Stimulated activated CD4-positive, alpha-beta T cell treated with anti-CD3 and anti-CD28 coated beads, Interleukin-15, amount 100 ng/mL, for 1 hour (primary cell): Measurements from ENCODE around the gene WIPF2.

Source experiments
- DNase-seq, 2 donors: peaks; one replicate each; pipeline ENCODE4 v3.0.0-alpha.2; 2020; ENCODE audit warnings: low read depth in 1 of 2, low spot score in 1 of 2

Gene WIPF2, protein sequence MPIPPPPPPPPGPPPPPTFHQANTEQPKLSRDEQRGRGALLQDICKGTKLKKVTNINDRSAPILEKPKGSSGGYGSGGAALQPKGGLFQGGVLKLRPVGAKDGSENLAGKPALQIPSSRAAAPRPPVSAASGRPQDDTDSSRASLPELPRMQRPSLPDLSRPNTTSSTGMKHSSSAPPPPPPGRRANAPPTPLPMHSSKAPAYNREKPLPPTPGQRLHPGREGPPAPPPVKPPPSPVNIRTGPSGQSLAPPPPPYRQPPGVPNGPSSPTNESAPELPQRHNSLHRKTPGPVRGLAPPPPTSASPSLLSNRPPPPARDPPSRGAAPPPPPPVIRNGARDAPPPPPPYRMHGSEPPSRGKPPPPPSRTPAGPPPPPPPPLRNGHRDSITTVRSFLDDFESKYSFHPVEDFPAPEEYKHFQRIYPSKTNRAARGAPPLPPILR

DNA sequence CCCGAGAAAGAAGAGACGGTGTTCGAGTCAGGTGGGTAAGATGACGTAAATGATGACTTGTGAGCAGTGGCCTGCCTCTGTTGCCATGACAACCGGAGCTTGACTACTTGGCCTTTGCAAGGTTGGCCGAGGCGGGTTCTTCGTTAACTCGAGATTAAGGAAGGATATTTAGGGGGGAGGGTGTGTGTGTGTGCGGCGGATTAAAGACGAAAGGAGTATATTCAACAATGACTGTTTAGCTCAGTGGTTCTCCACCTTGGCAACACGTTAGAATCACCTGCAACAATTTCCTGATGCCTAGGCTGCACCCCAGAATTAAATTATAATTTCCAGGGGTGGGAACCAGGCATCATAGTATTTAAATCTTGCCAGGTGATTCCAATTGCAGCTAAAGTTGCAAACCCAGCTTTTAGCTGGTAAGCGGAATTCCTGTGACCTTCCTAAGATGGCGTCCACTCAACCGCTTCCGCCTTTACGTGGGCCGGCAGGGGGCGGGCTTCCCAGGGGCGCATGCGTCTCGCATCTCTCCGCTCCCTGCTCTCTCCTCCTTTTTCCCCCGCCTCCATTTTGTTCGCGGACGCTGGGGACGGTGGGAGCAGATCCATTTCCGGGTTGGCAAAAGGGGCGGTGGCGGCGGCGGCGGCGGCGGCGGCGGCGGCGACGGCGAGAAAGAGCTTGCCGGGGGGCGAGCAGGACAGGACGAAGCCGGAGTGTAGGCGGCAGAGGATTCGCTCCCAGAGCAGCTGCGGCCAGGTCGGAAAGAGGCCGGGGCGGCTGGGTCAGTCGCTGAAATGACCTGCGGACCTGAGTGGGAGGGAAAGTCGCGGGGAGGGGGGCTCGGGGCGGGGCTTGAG lies at the start of gene WIPF2:
Gene WIPF2, plus strand, starts transcription at position 565 of the 854 bp plus-strand sequence. CDS start 37,156 bp downstream, outside the sequence.
- peak; percentile 90 to 94 for DNase-seq

DNA sequence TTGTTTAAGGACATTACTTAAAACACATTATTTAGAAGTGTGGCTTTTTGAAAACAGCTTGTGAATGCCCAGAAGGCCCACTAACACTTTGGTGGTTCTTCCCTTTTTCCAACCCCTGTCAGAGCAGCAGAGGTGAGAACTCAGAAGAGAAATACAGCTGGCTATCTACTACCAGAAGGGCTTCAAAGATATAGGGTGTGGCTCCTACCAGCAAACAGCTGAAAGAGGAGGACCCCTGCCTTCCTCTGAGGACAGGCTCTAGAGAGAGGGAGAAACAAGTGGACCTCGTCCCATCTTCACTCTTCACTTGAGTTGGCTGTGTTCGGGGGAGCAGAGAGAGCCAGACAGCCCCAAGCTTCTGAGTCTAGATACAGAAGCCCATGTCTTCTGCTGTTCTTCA lies 48.8 kb upstream of the WIPF2 start:
- DNase-seq: no peak

DNA sequence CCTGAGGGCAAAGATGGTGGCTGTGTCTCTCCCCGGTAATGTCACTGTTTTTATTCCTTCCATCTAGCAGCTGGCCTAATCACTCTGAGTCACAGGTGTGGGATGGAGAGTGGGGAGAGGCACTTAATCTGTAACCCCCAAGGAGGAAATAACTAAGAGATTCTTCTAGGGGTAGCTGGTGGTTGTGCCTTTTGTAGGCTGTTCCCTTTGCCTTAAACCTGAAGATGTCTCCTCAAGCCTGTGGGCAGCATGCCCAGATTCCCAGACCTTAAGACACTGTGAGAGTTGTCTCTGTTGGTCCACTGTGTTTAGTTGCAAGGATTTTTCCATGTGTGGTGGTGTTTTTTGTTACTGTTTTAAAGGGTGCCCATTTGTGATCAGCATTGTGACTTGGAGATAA lies 47.4 kb upstream of the WIPF2 start:
- DNase-seq: no peak

DNA sequence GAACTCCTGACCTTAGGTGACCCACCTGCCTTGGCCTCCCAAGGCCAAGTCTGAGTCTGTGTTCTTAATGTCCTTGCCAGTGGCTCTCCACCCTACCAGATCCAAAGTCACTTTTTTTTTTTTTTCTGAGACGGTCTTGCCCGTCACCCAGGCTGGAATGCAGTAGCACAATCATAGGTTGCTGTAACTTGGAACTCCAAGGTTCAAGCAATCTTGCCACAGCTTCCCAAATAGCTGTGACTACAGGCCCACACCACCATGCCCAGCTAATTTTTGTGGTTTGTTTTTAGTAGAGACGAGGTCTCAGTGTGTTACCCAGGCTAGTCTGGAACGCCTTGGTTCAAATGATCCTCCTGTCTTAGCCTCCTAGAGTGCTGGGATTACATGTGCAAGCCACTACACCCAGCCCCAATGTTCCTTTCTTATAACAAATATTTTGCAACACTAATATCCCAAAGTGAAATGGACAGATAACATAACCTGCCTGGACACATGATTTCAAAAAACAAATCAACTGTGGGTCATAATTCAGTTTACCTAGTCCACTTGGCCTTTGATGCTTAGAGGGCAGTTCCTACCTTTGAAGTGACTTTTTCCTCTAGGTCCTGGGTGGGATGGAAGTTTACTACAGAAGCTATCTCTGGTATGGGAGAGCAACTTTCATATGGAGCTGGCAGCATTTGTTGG lies 45.9 kb upstream of the WIPF2 start:
- no peak for DNase-seq

DNA sequence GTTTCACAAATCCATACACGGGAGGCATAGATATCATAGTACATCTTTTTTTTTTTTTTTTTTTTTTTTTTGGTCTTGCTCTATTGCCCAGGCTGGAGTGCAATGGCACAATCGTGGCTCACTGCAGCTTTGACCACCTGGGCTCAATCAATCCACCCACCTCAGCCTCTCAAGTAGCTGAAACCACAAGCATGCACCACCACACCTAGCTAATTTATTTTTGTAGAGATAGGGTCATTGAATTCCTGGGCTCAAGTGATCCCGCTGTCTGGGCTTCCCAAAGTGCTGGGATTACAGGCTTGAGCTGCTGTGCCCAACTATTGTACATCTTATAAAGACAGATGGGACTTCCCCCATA lies 45.3 kb upstream of the WIPF2 start:
- no peak for DNase-seq

DNA sequence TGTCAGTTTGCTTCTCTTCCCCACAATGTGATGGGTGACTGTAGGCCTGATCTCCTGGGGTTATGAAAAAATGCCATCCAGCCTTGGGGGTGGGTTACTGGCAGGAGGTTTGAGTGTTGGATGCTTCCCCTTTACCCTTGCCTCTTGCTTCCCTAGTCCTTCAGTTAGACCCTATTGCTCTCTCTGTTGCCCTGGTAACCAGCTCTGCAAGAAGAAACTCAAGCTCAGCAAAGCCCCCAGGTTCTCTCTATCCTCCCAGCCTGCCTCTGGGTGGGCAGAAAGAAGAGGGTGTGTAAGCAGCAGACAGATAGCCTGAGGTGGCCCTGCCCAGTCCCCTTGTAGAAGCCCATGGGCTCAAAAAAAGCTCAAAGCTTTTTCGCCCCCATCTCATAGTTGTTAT lies 44.6 kb upstream of the WIPF2 start:
- no peak for DNase-seq

DNA sequence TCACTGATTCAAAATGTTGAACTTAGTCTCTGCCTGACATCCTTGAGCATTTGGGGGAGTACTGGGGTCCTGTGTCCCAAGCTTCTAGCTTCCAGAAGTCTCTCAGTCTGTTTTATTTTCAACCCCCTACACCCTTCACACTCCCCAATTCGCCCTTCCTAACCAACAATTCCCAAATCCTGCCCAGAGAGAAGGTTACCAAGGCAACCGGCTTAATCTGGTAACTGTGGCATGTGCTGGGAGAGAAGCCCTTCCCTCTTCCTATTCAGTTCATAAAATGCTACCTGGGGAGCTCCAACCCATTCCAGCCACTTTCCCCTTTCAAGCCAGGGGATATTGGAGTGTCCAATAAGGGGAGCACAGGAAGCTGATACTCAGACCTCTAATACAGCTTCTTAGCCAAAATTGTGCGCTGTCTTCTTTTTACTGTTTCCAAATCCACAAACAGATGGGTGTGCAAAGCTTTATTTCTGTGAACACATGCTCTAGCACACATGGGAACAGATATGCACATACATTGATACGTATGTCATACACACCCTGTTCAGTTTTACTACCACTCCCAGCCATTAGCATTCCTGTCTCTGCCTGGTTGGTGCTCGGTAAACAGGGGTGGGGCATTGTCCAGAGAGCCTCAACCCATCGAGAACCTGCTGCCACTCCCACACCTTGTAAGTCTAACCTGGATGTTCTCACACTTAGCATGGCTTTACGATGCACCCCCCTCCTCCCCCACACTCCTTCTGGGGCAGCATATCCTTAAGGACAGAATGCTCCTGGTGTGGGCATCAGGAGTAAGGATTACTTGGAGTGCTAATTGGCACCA lies 43.0 kb upstream of the WIPF2 start:
- DNase-seq: no peak

DNA sequence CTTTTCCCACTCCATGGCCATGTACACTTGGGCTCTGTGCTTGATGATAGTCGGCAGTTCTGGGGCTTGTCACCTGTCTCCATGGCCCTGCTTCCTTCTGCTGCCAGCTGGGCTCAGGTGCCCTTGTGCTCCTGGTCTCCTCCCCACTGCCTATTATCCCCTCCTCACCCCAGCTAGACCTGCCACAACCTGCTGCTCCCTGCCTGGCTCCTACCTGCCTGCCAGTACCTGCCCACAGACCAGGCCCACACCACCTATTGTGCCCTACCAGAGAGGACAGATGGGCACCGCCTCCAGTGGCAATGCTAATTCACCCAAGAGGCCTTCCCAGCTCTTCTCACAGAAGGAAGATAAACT lies 42.4 kb upstream of the WIPF2 start:
- no peak for DNase-seq

DNA sequence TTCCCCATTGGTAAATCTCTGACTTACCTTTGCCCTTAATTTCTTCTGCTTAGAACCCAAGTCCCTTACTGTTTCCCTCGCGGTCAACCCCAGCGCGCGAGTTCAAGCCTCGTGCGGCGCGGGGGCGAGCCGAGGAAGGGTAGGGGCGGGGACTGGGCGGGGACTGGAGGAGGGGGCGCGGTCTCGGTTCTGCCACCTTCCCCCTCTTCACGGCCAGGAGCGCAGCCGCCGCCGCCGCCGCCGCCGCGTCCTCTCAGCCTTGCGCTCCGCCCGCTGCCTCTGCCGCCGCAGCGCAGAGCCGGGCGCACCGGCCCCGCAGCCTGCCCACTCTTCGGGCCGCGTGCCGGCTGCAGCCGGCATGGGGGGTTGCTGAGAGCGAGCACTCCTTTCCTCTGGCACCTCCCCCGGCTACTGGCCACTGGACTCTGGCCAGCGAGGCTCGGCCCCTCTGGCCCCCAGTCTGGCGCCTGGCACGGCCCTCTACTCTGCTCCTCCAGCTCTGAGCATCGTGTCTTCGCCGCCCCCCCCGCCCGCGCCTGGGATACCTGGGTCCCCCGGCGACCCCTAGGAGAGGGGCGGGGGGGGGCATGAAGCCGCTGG lies 41.7 kb upstream of the WIPF2 start, which contains the start of gene RAPGEFL1:
Gene RAPGEFL1, plus strand, starts transcription at position 196 of the 600 bp plus-strand sequence. Its CDS starts 392 bp downstream, at position 588.
- peak; percentile 67 to 87 for DNase-seq

DNA sequence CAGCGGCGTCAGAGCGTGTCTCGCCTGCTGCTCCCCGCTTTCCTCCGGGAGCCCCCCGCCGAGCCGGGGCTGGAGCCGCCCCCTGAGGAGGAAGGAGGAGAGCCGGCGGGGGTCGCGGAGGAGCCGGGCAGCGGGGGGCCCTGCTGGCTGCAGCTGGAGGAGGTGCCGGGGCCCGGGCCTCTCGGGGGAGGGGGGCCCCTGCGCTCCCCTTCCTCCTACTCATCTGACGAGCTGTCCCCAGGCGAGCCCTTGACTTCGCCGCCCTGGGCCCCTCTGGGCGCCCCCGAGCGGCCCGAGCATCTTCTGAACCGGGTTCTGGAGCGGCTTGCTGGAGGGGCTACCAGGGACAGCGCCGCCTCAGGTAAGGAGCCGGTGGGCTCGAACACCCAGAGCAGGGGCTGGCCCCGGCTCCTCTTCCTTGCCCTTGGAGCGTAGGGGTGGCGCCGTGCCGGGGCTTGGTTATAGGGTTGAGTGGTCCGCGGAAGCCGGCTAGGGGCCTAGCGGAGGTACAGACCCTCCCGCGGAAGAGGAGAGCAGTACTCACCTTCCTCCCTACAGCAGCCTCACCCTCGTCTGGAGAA lies 41.0 kb upstream of the WIPF2 start:
- DNase-seq: no peak

DNA sequence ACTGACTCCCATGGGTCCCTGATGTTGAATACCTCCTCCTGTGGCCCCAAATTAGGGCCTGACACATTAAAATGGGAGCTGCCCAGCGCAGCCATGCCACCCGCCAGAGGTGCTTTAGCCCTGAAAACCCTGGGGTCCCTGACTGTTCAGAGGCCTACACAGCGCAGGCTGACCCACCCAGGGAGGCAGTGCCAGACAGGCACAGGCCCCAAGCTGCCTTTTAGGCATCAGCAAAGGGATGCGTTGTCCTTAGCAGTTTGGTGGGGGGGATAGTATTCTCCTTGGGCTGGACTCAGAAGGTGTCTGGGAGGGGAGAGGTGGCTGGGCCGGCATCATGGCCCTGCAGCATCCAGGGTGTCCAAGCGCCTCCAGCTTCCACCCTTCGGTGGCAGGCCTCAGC lies 40.4 kb upstream of the WIPF2 start:
- no peak for DNase-seq

DNA sequence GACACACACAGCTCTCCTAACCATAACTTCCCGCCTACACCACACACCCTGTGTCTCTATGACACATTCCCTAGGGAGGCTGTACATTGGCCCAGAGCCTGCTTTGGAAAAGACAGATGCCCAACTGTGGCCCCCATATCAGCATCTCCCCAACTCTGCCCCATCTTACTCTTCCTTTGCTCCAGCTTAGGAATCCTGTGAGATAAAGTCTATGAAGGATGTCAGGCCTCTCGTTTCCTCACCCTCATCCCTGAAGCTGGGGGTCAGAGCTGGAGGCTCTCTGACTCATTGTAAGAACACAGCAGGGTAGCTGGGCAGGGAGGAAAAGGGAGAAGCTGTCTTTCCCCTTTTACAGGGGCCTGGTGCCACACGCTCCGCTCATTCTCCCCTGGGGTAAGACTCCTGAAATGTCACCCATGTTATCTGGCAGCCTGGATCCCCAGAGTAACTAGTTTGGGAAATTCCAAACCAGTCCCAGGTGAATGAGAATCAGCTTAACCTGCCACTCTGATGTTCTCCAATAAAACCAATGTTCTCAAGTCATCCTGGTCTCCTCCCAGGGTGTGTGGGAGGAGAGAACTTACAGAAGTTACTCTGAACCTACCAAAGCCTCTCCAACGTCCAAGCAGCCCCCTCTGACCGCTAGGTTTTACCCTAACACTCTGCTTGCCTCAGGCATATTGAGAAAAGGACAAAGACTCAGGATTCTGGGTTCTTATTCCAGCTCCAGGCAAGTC lies 39.0 kb upstream of the WIPF2 start:
- DNase-seq: no peak

DNA sequence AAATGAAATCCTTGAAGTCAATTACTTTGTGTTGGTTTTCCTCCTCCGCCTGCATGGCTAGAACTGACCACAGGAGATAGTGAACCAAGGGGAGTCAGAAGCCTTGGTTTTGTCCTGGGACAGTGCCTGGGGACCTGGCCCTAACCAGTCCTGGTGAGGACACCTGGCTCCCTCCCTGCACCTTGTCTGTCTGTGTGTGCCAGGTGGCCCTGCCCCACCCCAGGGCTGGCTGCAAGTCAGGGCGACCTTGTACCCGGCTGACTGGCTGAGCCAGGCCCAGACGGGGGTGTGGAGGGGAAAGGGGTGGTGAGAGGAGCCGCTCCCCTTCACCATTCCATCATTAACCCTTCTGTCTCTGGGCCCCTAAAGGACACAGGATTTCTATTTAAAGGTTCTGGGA lies 38.4 kb upstream of the WIPF2 start:
- no peak for DNase-seq

DNA sequence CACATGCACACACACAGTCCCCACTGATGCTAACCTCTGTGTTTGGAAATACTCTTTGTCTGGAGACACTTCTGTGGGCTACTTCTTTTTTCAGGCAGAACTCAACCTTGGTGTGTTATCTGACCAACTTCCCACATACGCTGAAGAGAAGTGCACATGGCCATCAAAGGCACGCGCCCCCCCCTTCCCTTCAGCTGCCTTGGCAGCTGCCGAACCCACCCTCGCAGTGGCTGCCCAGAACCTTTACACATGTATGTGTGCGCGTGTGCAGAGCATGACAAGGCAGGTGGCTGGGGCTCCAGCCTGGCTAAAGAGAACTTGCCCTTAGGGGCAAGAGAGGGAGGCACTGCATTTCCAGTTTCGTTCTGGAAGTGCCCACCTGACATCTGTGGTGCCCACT lies 37.9 kb upstream of the WIPF2 start:
- DNase-seq: no peak

DNA sequence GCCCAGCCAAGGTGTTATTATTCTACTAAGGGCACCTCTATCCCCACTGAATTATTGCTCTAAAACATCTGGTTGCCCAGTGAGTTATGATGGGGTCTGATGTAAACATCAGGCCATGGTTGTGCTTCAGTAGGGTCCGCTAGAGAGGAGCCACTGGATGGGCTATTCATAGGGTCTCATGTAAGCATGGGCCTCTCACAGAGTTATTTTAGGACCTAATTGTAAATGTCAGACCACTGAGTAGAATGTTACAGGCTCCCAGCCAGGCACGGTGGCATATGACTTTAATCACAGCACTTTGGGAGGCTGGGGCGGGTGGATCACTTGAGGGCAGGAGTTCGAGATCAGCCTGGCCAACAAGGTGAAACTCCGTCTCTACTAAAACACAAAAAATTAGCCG lies 36.5 kb upstream of the WIPF2 start:
- DNase-seq: no peak

DNA sequence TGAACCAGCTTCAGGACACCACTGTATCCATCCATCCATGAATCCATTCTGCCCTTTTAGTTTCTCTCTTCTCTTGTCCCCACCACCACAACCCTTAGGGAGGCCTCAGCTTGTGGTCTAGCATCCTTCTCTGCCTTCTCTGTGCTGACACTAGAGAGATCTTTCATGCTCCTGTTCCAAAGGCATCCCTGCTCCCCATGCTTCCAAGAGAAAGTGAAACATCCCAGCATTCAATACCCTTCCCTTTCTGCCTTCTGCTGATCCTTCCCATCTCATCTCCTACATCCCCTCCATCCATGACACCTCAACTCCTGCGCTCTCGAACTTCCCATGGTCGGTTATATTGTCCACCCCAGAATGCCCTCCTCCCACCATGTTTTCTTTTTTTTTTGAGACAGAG lies 31.9 kb upstream of the WIPF2 start:
- DNase-seq: no peak

DNA sequence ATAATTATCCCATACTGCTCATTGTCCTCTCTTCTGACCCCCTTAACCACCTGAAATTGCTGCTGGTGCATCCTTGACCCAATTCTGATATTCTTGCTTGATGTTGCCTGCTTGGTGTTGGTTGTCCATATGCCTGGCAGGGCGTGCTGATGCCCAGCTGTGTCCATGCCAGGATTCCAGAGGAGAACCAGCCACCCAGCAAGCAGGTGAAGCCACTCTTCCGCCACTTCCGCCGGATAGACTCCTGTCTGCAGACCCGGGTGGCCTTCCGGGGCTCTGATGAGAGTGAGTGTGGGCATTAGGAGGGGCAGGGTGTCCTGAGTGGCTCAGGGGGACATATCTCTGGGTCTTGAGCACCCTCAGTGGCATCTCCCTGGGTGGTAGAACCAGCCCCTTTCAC lies 30.4 kb upstream of the WIPF2 start:
- no peak for DNase-seq

DNA sequence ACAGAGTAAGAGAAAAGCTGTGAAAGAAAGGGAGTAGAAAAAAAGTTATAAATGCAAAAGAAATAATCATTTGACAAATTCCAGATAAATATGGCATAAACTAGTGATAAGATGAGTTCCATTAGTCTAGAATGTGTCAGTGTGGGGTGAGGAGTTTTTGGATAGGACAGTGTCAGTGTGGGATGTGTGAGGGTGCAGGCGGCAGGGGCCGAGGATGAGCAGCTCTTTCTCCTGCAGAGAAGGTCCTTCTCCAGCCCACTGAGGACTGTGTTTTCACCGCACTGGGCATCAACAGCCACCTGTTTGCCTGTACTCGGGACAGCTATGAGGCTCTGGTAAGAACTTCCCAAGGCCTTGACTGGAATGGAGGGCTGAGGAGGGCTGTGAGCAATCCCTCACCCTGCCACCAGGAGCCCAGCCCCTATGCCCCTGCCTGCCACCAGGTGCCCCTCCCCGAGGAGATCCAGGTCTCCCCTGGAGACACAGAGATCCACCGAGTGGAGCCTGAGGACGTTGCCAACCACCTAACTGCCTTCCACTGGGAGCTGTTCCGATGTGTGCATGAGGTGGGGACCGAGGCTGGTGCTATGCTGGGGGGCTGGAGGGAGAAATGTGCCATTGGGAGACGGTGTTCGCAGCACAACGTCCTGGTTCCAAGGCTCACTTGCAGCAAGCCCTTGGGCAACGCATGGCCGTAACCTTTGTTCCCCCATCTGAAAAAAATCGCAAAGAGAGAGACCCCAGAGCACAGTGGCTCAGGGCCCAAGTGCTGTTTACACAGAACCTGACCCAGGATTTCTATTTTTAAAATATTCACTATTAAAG lies 28.7 kb upstream of the WIPF2 start:
- no peak for DNase-seq
